ENCODE measurements around the gene DNAH6.
"Not testable (repeated sequence)": the region's sequence is repeated elsewhere in the genome, so short reads cannot be mapped to it uniquely, and the experiment has no call there.

Gene DNAH6

GRCh38 chr2:84771251-84771650, 255.0 kb downstream of the DNAH6 start:
- TF ChIP-seq CTCF (IDR thresholded peaks at IDR 0.05) = no peak
- Mint-ChIP-seq H3K4me3 (no peak overlapping the region), H3K27me3 (ENCODE audit: low read depth, poor library complexity) (peaks cover 5% of the 10 kb centered on the region), H3K27ac (no peak overlapping the region), H3K9me3 (peaks cover 56% of the 10 kb centered on the region), H3K36me3 (ENCODE audit: low read depth) (no peaks in the 10 kb centered on the region), H3K4me1 (no peaks in the 10 kb centered on the region)
- DNase-seq = no peak

GRCh38 chr2:84773562-84773961, 257.3 kb downstream of the DNAH6 start:
- H3K27ac Mint-ChIP-seq; H3K4me1 Mint-ChIP-seq; H3K27me3 Mint-ChIP-seq (ENCODE audit: low read depth, poor library complexity); H3K36me3 Mint-ChIP-seq (ENCODE audit: low read depth); H3K4me3 Mint-ChIP-seq; DNase-seq: not testable (repeated sequence)
- H3K9me3 Mint-ChIP-seq = peaks cover 62% of the 10 kb centered on the region

DNA sequence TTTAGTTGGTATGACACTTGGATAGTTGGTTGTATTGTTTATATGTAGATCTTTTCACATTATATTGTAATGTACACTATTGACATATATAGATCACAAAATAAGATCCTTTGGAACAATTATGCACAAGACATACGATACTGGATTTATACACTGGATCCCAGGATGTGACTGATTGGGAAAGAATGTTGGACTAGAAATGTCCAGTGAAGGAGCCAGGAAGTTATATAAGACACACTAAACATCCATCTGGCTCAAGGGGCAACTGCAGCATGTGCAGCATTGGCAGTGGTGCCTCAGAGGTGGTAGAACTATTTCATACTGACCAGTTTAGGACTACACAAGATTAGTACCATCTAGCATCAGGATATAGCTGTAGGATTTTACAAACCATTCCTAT, 259.7 kb downstream of the DNAH6 start:
- Mint-ChIP-seq H3K27ac (no peak overlapping the region), H3K9me3 (peaks cover 55% of the 10 kb centered on the region), H3K36me3 (ENCODE audit: low read depth) (no peaks in the 10 kb centered on the region), H3K4me1 (no peaks in the 10 kb centered on the region), H3K4me3 (no peak overlapping the region), H3K27me3 (ENCODE audit: low read depth, poor library complexity) (no peaks in the 10 kb centered on the region)
- no peak for TF ChIP-seq CTCF (IDR thresholded peaks at IDR 0.05)
- DNase-seq = no peak

DNA sequence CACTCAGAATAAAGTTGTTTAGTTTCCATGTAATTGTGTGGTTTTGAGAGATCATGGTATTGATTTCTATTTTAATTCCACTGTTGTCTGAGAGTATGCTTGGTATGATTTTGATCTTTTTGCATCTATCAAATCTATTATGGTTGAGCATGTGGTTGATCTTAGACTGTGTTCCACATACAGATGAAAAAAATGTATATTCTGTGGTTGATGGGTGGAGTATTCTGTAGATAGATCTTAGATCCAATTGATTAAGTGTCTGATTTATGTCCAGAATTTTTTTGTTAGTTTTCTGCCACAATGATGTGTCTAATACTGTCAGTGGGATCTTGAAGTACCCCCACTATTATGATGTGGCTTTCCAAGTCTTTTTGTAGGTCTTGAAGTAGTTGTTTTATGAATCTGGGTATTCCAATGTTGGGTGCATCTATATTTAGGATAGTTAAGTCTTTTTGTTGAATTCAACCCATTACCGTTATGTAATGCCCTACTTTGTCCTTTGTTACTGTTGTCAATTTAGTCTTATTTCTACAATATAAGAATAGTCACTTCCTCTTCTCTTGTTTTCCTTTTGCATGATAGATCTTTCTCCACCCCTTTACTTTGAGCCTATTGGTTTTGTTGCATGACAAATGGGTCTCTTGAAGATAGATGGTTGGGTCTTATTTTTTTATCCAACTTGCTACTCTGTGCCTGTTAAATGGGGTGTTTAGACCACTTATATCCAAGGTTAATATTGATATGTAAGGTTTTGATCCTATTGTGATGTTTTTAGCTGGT, 262.8 kb downstream of the DNAH6 start:
- Mint-ChIP-seq H3K27me3 (ENCODE audit: low read depth, poor library complexity) (no peaks in the 10 kb centered on the region), H3K4me1 (no peaks in the 10 kb centered on the region), H3K36me3 (ENCODE audit: low read depth) (no peaks in the 10 kb centered on the region), H3K4me3 (no peak overlapping the region), H3K27ac (no peak overlapping the region), H3K9me3 (peaks cover 26% of the 10 kb centered on the region)
- DNase-seq = no peak
- no peak for TF ChIP-seq CTCF (IDR thresholded peaks at IDR 0.05)

- H3K4me1 Mint-ChIP-seq = no peaks in the 10 kb centered on the region
- no peak overlapping the region for H3K27ac Mint-ChIP-seq
- H3K4me3 Mint-ChIP-seq = no peak overlapping the region
- H3K36me3 Mint-ChIP-seq (ENCODE audit: low read depth) = no peaks in the 10 kb centered on the region
- no peak for TF ChIP-seq CTCF (IDR thresholded peaks at IDR 0.05)
- peaks cover 19% of the 10 kb centered on the region for H3K9me3 Mint-ChIP-seq
- no peak for DNase-seq
- no peaks in the 10 kb centered on the region for H3K27me3 Mint-ChIP-seq (ENCODE audit: low read depth, poor library complexity)
Observed at GRCh38 chr2:84779781-84780180, 263.5 kb downstream of the DNAH6 start.

GRCh38 chr2:84781942-84782716, 265.8 kb downstream of the DNAH6 start:
- H3K4me3 Mint-ChIP-seq = no peak overlapping the region
- no peak for TF ChIP-seq CTCF (IDR thresholded peaks at IDR 0.05)
- peaks cover 5% of the 10 kb centered on the region for H3K9me3 Mint-ChIP-seq
- H3K27me3 Mint-ChIP-seq (ENCODE audit: low read depth, poor library complexity) = no peaks in the 10 kb centered on the region
- H3K27ac Mint-ChIP-seq = no peak overlapping the region
- no peaks in the 10 kb centered on the region for H3K4me1 Mint-ChIP-seq
- no peaks in the 10 kb centered on the region for H3K36me3 Mint-ChIP-seq (ENCODE audit: low read depth)
- no peak for DNase-seq
